Measurements from ENCODE around the gene HEPACAM.
A peak's percentile ranks its signal among the peaks of the same experiment; 100 is the strongest.
"Not testable (repeated sequence)": the region's sequence is repeated elsewhere in the genome, so short reads cannot be mapped to it uniquely, and the experiment has no call there.

The HEPACAM gene, protein sequence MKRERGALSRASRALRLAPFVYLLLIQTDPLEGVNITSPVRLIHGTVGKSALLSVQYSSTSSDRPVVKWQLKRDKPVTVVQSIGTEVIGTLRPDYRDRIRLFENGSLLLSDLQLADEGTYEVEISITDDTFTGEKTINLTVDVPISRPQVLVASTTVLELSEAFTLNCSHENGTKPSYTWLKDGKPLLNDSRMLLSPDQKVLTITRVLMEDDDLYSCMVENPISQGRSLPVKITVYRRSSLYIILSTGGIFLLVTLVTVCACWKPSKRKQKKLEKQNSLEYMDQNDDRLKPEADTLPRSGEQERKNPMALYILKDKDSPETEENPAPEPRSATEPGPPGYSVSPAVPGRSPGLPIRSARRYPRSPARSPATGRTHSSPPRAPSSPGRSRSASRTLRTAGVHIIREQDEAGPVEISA

DNA sequence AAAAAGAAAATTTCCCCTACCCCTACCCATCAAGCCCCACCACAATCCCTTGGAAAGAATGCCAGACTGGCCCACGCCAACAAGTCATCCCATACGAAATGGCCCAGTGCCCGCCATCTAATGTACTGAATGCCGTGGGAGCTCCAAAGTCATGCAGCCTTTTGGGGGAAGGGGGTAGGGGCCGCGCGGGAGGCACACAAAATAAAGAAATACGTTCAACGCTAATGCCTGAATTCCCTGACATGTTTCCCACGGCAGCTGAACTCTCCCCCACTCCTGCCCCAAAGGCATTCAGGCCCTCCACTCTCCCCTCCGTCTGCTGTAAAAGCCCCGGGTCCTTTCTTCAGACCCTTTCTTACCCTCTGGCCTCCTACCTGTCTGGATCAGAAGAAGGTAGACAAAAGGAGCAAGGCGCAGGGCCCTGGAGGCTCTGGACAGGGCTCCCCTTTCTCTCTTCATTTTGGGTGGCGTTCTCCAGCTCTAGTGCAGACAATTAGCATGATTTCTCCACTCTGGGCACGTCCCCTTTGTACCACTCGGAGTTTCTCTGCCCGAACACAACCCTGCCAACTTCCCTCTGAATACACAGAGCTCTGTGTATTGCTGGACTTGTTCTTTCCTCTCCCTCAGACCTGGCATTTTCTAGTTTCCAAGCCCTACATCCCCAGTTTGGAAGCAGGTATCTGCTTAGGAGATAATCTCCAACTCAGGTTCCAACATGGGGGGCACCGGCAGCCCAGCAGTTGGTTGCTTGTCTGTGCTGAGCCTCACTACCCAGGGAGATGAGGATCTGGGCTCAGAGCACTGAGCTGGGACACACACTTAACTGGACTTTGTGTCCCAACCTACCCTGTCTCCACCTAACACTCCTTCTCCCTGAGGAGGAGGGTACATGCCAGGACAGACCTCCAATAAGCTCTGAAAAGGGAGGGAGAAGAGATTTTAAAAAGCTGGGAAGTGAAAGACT is at the start of gene HEPACAM:
Gene HEPACAM, minus strand, starts transcription at position 500 of the 967 bp plus-strand sequence. Its CDS starts 41 bp downstream, at position 459.
- no peak for DNase-seq (ENCODE audit: low spot score)

DNA sequence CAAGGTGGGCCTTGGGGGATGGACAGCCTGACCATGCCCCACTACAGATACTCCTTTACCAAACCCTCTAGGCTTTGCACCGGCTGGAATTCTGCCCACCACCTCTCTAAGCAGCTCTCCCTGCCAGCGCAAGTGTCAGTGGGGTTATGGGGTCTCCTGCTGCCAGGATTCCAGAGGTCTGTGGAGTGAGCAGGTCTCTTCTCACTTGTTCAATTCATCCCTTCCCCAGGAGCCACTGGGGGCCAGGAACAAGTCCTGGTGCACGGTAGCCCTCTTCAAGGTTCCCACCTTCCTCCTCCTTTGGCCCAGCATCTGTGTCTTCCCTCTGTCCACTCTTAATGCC is 48.6 kb upstream of the HEPACAM start:
- no peak for DNase-seq (ENCODE audit: low spot score)

DNA sequence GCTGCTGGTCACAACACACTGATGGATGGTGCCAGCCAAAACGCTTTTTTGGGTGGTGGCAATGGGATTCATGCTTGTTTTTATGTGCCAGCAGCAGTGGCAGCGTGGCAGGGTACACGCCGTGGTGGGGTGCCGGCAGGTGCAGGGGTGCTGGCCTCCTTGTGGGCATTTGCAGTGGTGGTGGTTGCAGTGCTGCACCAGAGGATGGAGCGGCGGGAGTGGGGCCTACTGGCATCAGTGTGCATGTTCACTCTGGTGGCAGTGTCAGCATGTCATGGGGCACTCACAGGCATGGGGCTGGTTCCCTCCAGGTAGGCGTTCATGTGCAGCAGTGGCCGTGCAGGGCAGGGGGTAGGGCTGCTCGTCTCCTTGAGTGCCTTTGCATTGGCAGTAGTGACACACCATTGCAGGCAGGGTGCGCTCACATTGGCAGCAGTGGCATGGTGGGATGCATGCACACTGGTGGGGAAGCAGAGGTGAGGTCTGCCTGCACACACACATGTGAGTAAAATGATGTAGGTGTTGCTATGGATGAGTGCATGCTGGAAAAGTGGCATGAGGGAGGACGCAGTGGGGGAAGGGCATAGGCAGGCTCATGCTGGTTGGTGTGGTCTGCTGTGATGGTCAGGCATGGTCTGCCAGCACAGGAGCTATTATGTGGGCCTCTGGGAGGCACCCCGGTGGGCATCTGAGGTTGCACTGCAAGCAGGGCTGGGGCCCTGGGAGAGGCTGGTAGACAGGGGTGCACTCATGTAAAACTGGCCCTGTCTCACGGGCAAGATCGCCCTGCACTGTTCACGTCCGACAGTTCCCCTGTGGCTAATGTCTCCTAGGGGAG is 48.0 kb upstream of the HEPACAM start:
- no peak for DNase-seq (ENCODE audit: low spot score)

DNA sequence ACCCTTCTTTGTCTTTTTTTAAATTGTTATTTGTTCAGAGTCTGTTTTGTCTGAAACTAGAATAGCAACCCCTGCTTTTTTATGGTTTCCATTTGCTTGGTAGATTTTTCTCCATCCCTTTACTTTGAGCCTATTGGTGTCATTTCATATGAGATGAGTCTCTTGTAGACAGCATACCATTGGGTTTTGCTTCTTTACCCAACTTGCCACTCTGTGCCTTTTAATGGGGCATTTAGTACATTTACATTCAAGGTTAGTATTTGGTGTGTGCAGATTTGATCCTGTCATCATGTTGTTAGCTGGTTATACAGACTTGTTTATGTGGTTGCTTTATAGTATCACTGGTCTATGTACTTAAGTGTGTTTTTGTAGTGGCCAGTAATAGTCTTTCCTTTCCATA is 46.2 kb upstream of the HEPACAM start:
- DNase-seq (ENCODE audit: low spot score): no peak

DNA sequence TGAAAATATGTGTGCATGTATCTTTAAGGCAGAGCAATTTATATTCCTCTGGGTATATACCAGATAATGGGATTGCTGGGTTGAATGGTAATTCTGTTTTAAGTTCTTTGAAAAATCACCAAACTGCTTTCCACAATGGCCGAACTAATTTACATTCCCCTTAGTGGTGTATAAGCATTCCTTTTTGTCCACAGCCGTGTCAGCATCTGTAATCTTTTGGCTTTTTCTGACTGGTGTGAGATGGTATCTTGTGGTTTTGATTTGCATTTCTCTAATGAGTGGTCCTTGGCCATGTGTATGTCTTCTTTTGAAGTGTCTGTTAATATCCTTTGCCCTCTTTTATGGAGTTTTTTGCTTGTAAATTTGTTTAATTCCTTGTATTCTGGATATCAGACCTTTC is 42.5 kb upstream of the HEPACAM start:
- no peak for DNase-seq (ENCODE audit: low spot score)

DNA sequence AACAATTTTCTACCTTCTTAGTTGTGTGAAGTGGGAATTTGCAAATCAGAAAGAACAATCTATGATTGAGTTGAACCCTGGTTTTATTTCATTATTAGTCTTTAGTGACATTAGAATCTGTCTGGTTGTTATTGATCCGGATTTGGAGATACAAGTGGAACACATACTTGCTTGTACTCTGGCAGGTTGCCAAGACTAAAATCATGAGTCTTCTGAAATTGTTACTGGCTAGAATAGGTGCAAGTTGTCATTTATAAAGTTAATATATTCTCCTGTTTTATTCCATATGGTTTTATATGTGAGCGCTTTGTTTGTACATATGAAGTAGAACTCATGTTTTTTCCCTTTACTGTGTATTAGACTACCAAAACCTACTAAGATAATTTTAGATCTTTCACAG is 41.2 kb upstream of the HEPACAM start:
- no peak for DNase-seq (ENCODE audit: low spot score)

DNA sequence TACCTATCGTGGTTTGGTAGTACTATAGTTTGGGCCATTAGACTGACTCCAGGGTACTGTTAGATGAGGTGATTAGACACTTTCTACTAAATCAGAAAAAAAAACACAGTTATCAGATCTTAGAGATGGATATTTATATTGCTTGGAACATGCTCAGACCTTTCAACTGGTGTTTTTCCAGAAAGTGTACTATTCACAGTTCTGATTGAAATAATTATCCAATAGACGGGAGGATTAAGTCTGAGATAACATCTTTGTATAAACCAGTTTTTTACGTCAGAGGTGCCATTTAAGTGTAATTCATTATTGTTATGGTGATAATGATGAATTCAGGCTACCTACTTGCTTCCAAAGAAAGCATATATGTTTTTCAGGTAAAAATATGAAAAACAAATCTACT is 40.7 kb upstream of the HEPACAM start:
- DNase-seq (ENCODE audit: low spot score): no peak

DNA sequence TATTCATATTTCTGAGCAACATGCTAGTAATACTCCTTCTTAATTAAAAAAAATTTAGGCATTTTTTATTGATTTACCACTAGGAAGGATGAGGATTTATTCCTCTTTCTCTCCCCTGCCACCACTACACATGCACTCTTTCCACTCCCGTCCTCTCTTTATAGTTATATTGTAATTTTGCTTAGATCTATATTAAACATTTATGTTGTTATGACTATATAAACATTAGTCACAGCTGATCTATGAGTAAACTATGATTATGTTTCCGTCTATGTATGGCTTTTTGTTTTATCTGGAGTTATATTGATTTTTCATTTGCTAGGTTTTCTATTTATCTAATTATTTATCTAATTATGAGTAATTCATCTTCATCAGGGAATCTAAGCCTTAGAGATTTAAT is 36.0 kb upstream of the HEPACAM start:
- no peak for DNase-seq (ENCODE audit: low spot score)

DNA sequence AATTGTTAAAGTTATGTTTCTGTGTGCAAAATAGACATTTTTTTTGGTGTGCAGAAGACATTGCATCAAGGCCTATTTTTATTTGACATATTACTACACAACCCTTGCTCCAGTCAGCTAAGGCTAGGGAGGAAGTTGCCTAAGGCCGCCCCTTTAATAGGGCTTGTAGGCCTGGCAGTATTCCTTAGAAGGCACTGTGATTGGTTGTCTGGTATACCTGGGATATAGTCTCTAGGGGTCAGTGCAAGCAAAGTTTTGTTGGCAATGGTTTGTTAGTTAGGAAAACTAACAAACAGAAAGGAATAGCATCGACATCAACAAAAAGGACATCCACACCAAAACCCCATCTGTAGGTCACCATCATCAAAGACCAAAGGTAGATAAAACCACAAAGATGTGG is 35.1 kb upstream of the HEPACAM start:
- peak; percentile 38 for DNase-seq (ENCODE audit: low spot score)

DNA sequence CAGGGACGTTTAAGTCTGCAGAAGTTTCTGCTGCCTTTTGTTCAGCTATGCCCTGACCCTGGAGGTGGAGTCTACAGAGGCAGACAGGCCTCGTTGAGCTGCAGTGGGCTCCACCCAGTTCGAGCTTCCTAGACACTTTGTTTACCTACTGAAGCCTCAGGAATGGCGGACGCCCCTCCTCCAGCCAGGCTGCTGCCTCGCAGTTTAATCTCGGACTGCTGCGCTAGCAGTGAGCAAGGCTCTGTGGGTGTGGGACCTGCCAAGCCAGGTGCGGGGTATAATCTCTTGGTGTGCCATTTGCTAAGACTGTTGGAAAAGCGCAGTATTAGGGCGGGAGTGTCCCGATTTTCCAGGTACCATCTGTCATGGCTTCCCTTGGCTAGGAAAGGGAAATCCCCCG is 32.4 kb upstream of the HEPACAM start:
- not testable (repeated sequence) for DNase-seq (ENCODE audit: low spot score)

DNA sequence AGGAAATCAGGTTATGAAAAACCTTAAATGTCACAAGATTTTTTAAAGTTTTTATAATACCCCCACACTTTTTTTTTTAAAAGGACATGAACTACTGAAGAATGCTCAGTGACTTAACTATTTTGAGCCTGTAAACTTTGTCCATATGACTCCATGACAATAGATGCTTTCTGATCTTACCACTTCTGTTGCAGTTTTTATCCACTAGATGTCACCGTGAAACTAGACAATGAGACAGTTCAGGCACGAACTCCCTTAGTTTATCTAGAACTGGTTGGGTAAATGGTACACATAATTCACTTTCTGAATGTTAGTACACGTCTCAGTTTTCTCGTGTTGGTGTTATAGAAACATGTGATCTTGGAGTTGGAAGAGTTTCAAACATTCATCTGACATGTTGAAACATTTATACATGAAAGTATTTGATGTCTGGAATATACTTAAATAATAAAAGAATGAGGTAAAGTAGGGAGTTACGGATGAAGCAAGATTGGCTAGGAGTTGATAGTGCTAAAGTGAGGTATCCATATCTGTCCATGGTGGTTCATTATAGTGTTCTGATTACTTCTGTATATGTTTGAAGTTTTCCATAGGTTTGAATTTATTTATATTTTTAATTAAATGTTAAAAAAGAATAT is 26.2 kb upstream of the HEPACAM start:
- peak; percentile 73 for DNase-seq (ENCODE audit: low spot score)

DNA sequence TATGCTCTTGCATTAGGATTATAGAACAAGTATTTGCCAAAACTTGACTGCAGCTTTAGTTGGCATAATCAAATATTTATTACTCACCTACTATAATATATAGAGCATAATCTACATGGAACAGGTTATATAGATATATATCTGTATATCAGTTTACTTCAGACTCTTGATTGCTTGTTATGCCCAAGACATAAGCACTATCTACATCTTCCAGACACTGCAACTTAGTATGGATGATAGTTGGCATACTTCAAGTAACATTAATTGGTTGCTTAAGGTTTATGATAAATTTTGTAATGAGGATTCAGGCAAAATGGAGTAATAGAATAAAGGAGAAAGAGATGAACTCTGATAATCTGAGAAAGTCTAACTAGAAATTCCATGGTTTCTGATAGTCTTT is 19.2 kb upstream of the HEPACAM start:
- no peak for DNase-seq (ENCODE audit: low spot score)

DNA sequence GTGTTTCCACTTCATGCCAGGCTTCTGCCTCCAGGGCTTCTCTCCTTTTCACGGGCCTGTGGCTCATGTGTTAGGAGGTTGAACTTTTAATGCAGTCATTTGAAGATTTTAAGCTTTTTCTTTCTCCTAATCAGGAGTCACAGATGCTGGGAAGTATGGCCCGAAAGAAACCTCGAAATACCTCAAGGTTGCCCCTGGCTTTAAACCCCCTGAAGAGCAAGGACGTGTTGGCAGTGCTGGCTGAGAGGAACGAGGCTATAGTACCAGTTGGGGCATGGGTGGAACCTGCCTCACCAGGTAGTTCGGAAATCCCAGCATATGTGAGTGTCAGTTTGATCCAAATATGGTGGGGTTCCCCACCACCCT is 18.7 kb upstream of the HEPACAM start:
- no peak for DNase-seq (ENCODE audit: low spot score)

DNA sequence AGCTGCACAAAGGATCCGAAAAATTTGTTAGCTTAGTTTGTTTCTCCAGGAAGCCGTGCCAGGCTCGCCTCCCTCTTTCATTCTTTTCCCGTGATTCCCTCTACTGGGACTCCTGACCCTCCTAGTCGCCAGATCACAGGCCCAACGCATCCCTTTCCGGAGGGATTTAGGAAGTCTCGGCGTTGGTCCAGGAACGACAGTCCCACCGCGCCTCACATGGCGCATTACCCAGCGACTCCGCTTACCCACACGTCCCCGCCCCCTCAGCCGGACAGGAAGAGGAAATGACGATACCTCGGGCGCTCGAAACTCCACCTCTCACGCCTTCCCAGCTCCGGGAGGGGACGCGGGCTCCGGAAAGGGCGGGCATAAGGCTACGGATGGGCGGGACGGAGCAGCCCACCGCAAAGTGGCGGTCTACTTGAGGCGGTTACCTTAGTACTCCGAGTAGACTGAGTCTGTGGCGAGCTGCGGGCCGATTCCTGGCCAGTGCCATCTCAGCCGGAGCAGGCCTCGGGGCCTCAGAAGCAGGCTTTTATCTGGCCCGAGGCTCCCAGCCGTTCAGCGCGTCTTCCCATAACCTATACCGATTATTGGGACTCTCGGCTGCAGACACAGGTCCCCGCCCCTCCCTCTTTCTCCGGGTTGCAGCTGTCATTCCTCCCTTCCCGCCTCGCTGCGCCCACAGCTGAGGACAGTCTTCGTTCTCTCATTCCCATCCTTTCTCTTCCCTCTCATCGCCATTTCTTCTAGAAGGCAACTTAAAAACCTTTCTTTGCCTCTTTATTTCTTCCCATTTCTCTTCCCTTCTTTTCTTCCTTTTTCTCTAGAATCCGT is 18.1 kb upstream of the HEPACAM start, which contains the start of gene CCDC15:
Gene CCDC15, plus strand, starts transcription at position 450 of the 837 bp plus-strand sequence. CDS start 531 bp downstream, outside the sequence.
- DNase-seq (ENCODE audit: low spot score): peak; percentile 97

DNA sequence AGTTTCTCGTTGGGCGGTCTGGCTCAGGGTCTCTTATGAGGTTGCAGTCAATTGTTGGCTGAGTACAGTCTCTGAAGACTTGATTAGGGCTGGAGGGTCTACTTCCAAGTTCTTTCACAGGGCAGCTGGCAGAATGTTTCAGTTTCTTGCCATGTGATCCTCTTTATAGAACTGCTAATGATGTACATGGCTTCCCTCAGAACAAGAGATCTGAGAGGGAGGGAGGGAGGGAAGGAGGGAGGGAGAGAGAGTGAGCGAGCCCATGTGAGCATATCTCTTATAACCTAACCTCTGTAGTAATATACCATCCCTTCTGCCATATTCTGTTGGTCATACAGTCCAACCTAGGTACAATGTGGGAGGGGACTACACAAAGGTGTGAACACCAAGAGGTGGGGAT is 15.5 kb upstream of the HEPACAM start:
- DNase-seq (ENCODE audit: low spot score): no peak

DNA sequence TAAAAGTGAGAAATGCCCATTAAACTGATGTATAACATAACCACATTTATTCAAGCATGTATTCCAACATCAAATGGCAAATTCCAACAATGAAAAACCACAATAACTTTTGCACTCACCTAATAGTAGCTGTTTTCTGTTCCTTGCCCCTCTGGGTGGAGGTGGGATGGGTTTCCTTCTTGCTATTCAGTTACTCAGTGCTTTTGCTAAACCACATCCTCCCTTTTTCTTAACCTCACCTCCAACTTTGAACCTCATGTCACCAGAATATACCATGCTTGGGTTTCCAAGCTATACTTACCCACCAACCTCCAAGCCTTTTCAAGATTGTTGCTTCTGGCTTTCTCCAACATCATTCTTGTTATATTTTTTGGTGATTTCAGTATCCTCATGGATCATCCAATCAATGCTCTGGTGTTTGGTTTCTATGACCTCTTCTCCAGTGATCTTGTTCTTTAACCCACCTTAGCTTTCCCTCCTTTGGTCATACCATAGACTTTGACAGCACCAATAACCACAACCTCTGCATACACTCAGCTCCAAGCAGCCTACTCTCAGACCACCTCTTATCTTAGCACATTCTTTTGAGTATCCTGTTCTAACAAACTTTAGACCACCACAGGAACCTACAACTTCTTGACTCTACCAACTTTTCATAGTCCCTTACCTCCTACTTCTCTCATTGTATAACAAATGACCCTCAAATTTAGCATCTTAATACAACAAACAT is 14.9 kb upstream of the HEPACAM start:
- DNase-seq (ENCODE audit: low spot score): no peak

DNA sequence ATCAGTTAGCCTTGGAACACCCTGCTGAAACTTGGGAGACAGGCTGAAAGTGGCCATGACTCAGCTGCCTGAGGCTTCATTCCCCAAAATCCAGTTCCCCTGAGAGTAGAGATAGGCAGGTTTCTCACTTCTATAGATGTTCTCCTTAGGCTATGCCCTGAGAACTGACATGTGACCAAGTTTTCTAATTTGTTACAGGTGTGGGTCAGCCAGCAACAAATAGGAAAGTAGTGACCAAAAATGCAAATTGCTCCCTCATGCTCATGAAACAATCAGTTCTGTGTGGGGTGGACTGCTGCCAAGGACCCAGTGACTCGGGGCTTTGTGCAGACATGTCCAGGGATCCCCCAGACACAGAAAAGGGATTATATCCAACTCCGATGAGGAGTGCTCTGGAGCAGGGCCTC is 10.9 kb upstream of the HEPACAM start:
- peak; percentile 8 for DNase-seq (ENCODE audit: low spot score)

DNA sequence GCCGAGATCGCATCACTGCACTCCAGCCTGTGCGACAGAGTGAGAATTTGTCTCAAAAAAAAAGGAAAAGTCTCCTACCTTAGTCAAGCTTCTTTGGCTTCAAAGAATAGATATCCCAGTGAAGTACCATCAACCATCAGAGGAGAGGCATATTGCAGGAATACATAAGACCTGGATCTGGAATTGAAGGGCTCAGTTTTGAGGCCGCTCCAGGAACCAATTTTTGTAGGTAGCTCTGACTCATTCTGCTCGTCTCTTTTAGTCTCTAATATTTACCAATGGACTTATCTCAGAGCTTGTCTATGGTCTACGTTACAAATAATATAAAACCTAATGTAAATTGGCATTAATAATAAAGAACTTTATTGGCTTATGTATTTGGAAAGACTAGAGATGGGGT is 10.0 kb upstream of the HEPACAM start:
- DNase-seq (ENCODE audit: low spot score): no peak

DNA sequence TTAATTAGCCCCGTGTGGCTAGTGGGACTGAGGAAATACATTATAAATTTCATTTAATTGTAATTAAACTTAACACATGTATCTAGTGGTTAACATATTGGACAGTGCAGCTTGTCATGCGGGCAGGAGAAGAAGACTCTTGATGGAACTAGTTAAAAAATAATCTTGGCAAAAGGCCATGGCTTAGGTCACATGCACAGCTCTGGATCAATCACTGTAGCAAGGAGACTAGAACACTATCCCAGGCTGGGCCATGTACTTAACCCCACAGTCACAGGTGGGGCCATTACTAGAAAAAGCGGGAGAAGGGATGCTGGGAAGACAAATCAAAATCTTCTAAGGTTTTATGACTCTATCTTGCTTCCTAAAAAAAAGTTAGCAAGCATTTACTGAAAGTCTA is 8.7 kb upstream of the HEPACAM start:
- no peak for DNase-seq (ENCODE audit: low spot score)

DNA sequence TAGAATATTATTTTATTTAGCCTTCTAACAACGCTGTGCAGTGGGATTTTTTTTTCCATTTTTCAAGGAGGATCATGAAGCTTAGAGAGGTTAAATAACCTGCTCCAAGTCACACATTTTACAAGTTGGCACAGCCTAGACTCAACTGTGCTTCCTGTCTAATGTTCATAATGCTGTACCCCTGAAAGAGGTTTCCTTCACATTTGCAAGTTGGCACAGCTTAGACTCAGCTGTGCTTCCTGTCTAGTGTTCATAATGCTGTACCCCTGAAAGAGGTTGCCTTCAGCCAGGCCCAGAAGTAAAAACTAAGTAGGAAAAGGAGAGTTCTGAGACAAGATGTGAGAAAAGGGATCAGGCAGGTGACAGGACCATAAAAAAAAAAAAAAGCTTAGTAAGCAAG is 7.9 kb upstream of the HEPACAM start:
- DNase-seq (ENCODE audit: low spot score): no peak
